ENCODE data around the gene FLT3.

FLT3 gene

GRCh38 chr13:28001049-28001448, 99.3 kb downstream of the FLT3 start:
- POLR2A ChIA-PET: no interaction called here
- no peaks in the 10 kb centered on the region for H3K27me3 ChIP-seq (replicated peaks in 2 of 5; ENCODE audit: control insufficient read depth in 4 of 5, insufficient read depth in 5 of 5, low read length in 4 of 5)
- no peaks in the 10 kb centered on the region for H3K9me3 ChIP-seq (ENCODE audit: control extremely low read depth in 1 of 5, control insufficient read depth in 4 of 5, insufficient read depth in 2 of 5, low read depth in 1 of 5, low read length in 4 of 5)
- H3K27ac ChIP-seq (ENCODE audit: insufficient read depth in 1 of 2, low read depth in 1 of 2, low read length in 2 of 2, poor library complexity in 1 of 2, severe bottlenecking in 2 of 2): no peak overlapping the region
- 95% methylated on average over 11 of the region's 11 CpGs for WGBS (ENCODE audit: insufficient coverage)
- CTCF ChIA-PET: interaction anchor here (1.0 to 4.1 kb wide), 2 partner anchors 15 to 16 kb away, joined by 3 to 22 read pairs; no protein-coding TSS in a partner anchor
- H3K36me3 ChIP-seq (ENCODE audit: control insufficient read depth in 4 of 4, insufficient read depth in 4 of 4, low read length in 3 of 4): peaks cover 0 to 37% (median 4%) of the 10 kb centered on the region in 4 experiments
- no peak for DNase-seq
- no peak overlapping the region for H3K4me3 ChIP-seq (ENCODE audit: control insufficient read depth in 1 of 7, extremely low read depth in 1 of 7, insufficient read depth in 4 of 7, low read depth in 2 of 7, low read length in 6 of 7)
- H3K4me1 ChIP-seq (ENCODE audit: control extremely low read depth in 1 of 4, control insufficient read depth in 4 of 4, insufficient read depth in 4 of 4, low read length in 3 of 4): no peaks in the 10 kb centered on the region

- no peak overlapping the region for H3K27ac ChIP-seq (ENCODE audit: insufficient read depth in 1 of 2, low read depth in 1 of 2, low read length in 2 of 2, poor library complexity in 1 of 2, severe bottlenecking in 2 of 2)
- no peak for DNase-seq
- no peaks in the 10 kb centered on the region for H3K4me1 ChIP-seq (ENCODE audit: control extremely low read depth in 1 of 4, control insufficient read depth in 4 of 4, insufficient read depth in 4 of 4, low read length in 3 of 4)
- H3K36me3 ChIP-seq (ENCODE audit: control insufficient read depth in 4 of 4, insufficient read depth in 4 of 4, low read length in 3 of 4): peaks cover 0 to 34% (median 4%) of the 10 kb centered on the region in 4 experiments
- no peak overlapping the region for H3K4me3 ChIP-seq (ENCODE audit: control insufficient read depth in 1 of 7, extremely low read depth in 1 of 7, insufficient read depth in 4 of 7, low read depth in 2 of 7, low read length in 6 of 7)
- H3K9me3 ChIP-seq (ENCODE audit: control extremely low read depth in 1 of 5, control insufficient read depth in 4 of 5, insufficient read depth in 2 of 5, low read depth in 1 of 5, low read length in 4 of 5): no peaks in the 10 kb centered on the region
- H3K27me3 ChIP-seq (replicated peaks in 2 of 5; ENCODE audit: control insufficient read depth in 4 of 5, insufficient read depth in 5 of 5, low read length in 4 of 5): no peaks in the 10 kb centered on the region
- ChIA-PET CTCF (interaction anchor here (1.0 to 4.1 kb wide), 2 partner anchors 15 to 16 kb away, joined by 3 to 22 read pairs; no protein-coding TSS in a partner anchor), POLR2A (no interaction called here)
- WGBS (ENCODE audit: insufficient coverage): 90% methylated on average over 5 of the region's 5 CpGs
Measured at GRCh38 chr13:28000567-28000966, 99.8 kb downstream of the FLT3 start.

GRCh38 chr13:27997904-27998522, 102.4 kb downstream of the FLT3 start:
- Histone ChIP-seq H3K4me3 (ENCODE audit: control insufficient read depth in 1 of 7, extremely low read depth in 1 of 7, insufficient read depth in 4 of 7, low read depth in 2 of 7, low read length in 6 of 7) (no peak overlapping the region), H3K36me3 (ENCODE audit: control insufficient read depth in 4 of 4, insufficient read depth in 4 of 4, low read length in 3 of 4) (peaks cover 0 to 16% (median under 1%) of the 10 kb centered on the region in 4 experiments), H3K4me1 (ENCODE audit: control extremely low read depth in 1 of 4, control insufficient read depth in 4 of 4, insufficient read depth in 4 of 4, low read length in 3 of 4) (no peaks in the 10 kb centered on the region), H3K9me3 (ENCODE audit: control extremely low read depth in 1 of 5, control insufficient read depth in 4 of 5, insufficient read depth in 2 of 5, low read depth in 1 of 5, low read length in 4 of 5) (no peaks in the 10 kb centered on the region), H3K27ac (ENCODE audit: insufficient read depth in 1 of 2, low read depth in 1 of 2, low read length in 2 of 2, poor library complexity in 1 of 2, severe bottlenecking in 2 of 2) (no peak overlapping the region), H3K27me3 (replicated peaks in 2 of 5; ENCODE audit: control insufficient read depth in 4 of 5, insufficient read depth in 5 of 5, low read length in 4 of 5) (no peaks in the 10 kb centered on the region)
- DNase-seq: peak; percentile 50 to 73 (median 64)
- ChIA-PET CTCF (interaction anchor here (0.8 to 1.9 kb wide), 7 partner anchors 8 to 638 kb away, joined by 3 to 7 read pairs (median 3); partner anchors contain the start of gene URAD), POLR2A (interaction anchor here (1.4 kb wide), 1 partner anchor 10 kb away, joined by 4 read pairs; no protein-coding TSS in a partner anchor)
- 71% methylated on average over 7 of the region's 7 CpGs for WGBS (ENCODE audit: insufficient coverage)

GRCh38 chr13:27991881-27992280, 108.5 kb downstream of the FLT3 start:
- no peak overlapping the region for H3K27ac ChIP-seq (ENCODE audit: insufficient read depth in 1 of 2, low read depth in 1 of 2, low read length in 2 of 2, poor library complexity in 1 of 2, severe bottlenecking in 2 of 2)
- ChIA-PET CTCF (interaction anchor here (1.0 kb wide), 1 partner anchor 619 kb away, joined by 3 read pairs; no protein-coding TSS in a partner anchor), POLR2A (no interaction called here)
- DNase-seq: no peak
- no peaks in the 10 kb centered on the region for H3K9me3 ChIP-seq (ENCODE audit: control extremely low read depth in 1 of 5, control insufficient read depth in 4 of 5, insufficient read depth in 2 of 5, low read depth in 1 of 5, low read length in 4 of 5)
- WGBS (ENCODE audit: insufficient coverage): 92% methylated on average over 3 of the region's 6 CpGs
- H3K4me1 ChIP-seq (ENCODE audit: control extremely low read depth in 1 of 4, control insufficient read depth in 4 of 4, insufficient read depth in 4 of 4, low read length in 3 of 4): no peaks in the 10 kb centered on the region
- H3K36me3 ChIP-seq (ENCODE audit: control insufficient read depth in 4 of 4, insufficient read depth in 4 of 4, low read length in 3 of 4): no peaks in the 10 kb centered on the region
- H3K27me3 ChIP-seq (replicated peaks in 2 of 5; ENCODE audit: control insufficient read depth in 4 of 5, insufficient read depth in 5 of 5, low read length in 4 of 5): peaks cover 0 to 2% (median 0%) of the 10 kb centered on the region in 5 experiments
- no peak overlapping the region for H3K4me3 ChIP-seq (ENCODE audit: control insufficient read depth in 1 of 7, extremely low read depth in 1 of 7, insufficient read depth in 4 of 7, low read depth in 2 of 7, low read length in 6 of 7)

- 89% methylated on average over 11 of the region's 11 CpGs for WGBS (ENCODE audit: insufficient coverage)
- no peak for DNase-seq
- no peaks in the 10 kb centered on the region for H3K4me1 ChIP-seq (ENCODE audit: control extremely low read depth in 1 of 4, control insufficient read depth in 4 of 4, insufficient read depth in 4 of 4, low read length in 3 of 4)
Measured at GRCh38 chr13:27988520-27988919, 111.9 kb downstream of the FLT3 start, which contains the start of gene URAD. URAD (minus strand) TSS chr13:27988693; CDS start chr13:27988637, 56 bp downstream.

GRCh38 chr13:27985600-27985999, 114.8 kb downstream of the FLT3 start:
- CTCF ChIA-PET: interaction anchor here (0.8 to 10.0 kb wide), 14 partner anchors 9 to 1013 kb away, joined by 3 to 120 read pairs (median 6); no protein-coding TSS in a partner anchor
- WGBS (ENCODE audit: insufficient coverage): no CpG with 5 or more reads among the region's 1 CpG

More at GRCh38 chr13:27988520-27988919, 111.9 kb downstream of the FLT3 start, which contains the start of gene URAD:
- ChIA-PET CTCF (interaction anchor here (0.8 to 10.0 kb wide), 3 partner anchors 10 to 626 kb away, joined by 3 to 120 read pairs (median 7); no protein-coding TSS in a partner anchor), POLR2A (no interaction called here)
- peaks cover 0 to 3% (median 2%) of the 10 kb centered on the region in 5 experiments for H3K27me3 ChIP-seq (replicated peaks in 2 of 5; ENCODE audit: control insufficient read depth in 4 of 5, insufficient read depth in 5 of 5, low read length in 4 of 5)
- no peak within 1 kb of the TSS for H3K27ac ChIP-seq (ENCODE audit: insufficient read depth in 1 of 2, low read depth in 1 of 2, low read length in 2 of 2, poor library complexity in 1 of 2, severe bottlenecking in 2 of 2)
- no peaks in the 10 kb centered on the region for H3K9me3 ChIP-seq (ENCODE audit: control extremely low read depth in 1 of 5, control insufficient read depth in 4 of 5, insufficient read depth in 2 of 5, low read depth in 1 of 5, low read length in 4 of 5)
- H3K36me3 ChIP-seq (ENCODE audit: control insufficient read depth in 4 of 4, insufficient read depth in 4 of 4, low read length in 3 of 4): no peaks in the 10 kb centered on the region
- no peak within 1 kb of the TSS for H3K4me3 ChIP-seq (ENCODE audit: control insufficient read depth in 1 of 7, extremely low read depth in 1 of 7, insufficient read depth in 4 of 7, low read depth in 2 of 7, low read length in 6 of 7)

GRCh38 chr13:27982361-27982760, 118.0 kb downstream of the FLT3 start:
- Histone ChIP-seq H3K4me1 (ENCODE audit: control extremely low read depth in 1 of 4, control insufficient read depth in 4 of 4, insufficient read depth in 4 of 4, low read length in 3 of 4) (peaks cover 0 to 26% (median 15%) of the 10 kb centered on the region in 4 experiments), H3K27ac (ENCODE audit: insufficient read depth in 1 of 2, low read depth in 1 of 2, low read length in 2 of 2, poor library complexity in 1 of 2, severe bottlenecking in 2 of 2) (no peak overlapping the region), H3K9me3 (ENCODE audit: control extremely low read depth in 1 of 5, control insufficient read depth in 4 of 5, insufficient read depth in 2 of 5, low read depth in 1 of 5, low read length in 4 of 5) (no peaks in the 10 kb centered on the region), H3K36me3 (ENCODE audit: control insufficient read depth in 4 of 4, insufficient read depth in 4 of 4, low read length in 3 of 4) (no peaks in the 10 kb centered on the region), H3K27me3 (replicated peaks in 2 of 5; ENCODE audit: control insufficient read depth in 4 of 5, insufficient read depth in 5 of 5, low read length in 4 of 5) (peaks cover 7 to 62% (median 41%) of the 10 kb centered on the region in 5 experiments), H3K4me3 (ENCODE audit: control insufficient read depth in 1 of 7, extremely low read depth in 1 of 7, insufficient read depth in 4 of 7, low read depth in 2 of 7, low read length in 6 of 7) (no peak overlapping the region)
- ChIA-PET CTCF (interaction anchor here (1.0 to 10.0 kb wide), 14 partner anchors 11 to 999 kb away, joined by 3 to 120 read pairs (median 5); no protein-coding TSS in a partner anchor), POLR2A (no interaction called here)
- WGBS (ENCODE audit: insufficient coverage): 96% methylated on average over 2 of the region's 2 CpGs
- DNase-seq: no peak

More at GRCh38 chr13:27985600-27985999, 114.8 kb downstream of the FLT3 start:
- peaks cover 0 to 2% (median under 1%) of the 10 kb centered on the region in 4 experiments for H3K4me1 ChIP-seq (ENCODE audit: control extremely low read depth in 1 of 4, control insufficient read depth in 4 of 4, insufficient read depth in 4 of 4, low read length in 3 of 4)
- no peak for DNase-seq
- H3K4me3 ChIP-seq (ENCODE audit: control insufficient read depth in 1 of 7, extremely low read depth in 1 of 7, insufficient read depth in 4 of 7, low read depth in 2 of 7, low read length in 6 of 7): no peak overlapping the region
- peaks cover 7 to 30% (median 18%) of the 10 kb centered on the region in 5 experiments for H3K27me3 ChIP-seq (replicated peaks in 2 of 5; ENCODE audit: control insufficient read depth in 4 of 5, insufficient read depth in 5 of 5, low read length in 4 of 5)
- no peaks in the 10 kb centered on the region for H3K36me3 ChIP-seq (ENCODE audit: control insufficient read depth in 4 of 4, insufficient read depth in 4 of 4, low read length in 3 of 4)
- H3K27ac ChIP-seq (ENCODE audit: insufficient read depth in 1 of 2, low read depth in 1 of 2, low read length in 2 of 2, poor library complexity in 1 of 2, severe bottlenecking in 2 of 2): no peak overlapping the region
- no peaks in the 10 kb centered on the region for H3K9me3 ChIP-seq (ENCODE audit: control extremely low read depth in 1 of 5, control insufficient read depth in 4 of 5, insufficient read depth in 2 of 5, low read depth in 1 of 5, low read length in 4 of 5)
- POLR2A ChIA-PET: no interaction called here
